Parathyroid adenoma (tissue), 2 donors: ENCODE measurements around the gene AK1.

Source experiments
- H2AFZ ChIP-seq: fragments of 300-600 bp; sonication (generic); one replicate; pipeline ENCODE4 v1.7.0; 2017; ENCODE audit warnings: antibody characterized with exemption, mild to moderate bottlenecking
- H3K27ac ChIP-seq: fragments of 300-600 bp; sonication (generic); one replicate; pipeline ENCODE4 v1.7.0; 2017
- H3K27me3 ChIP-seq: fragments of 300-600 bp; sonication (generic); one replicate; pipeline ENCODE4 v1.7.0; 2017; ENCODE audit warnings: low read length; ENCODE audit not compliant: control insufficient read depth, insufficient read depth
- H3K36me3 ChIP-seq: fragments of 300-600 bp; sonication (generic); one replicate; pipeline ENCODE4 v1.7.0; 2017; ENCODE audit warnings: low read length; ENCODE audit not compliant: control insufficient read depth, insufficient read depth
- H3K4me1 ChIP-seq: fragments of 300-600 bp; sonication (generic); one replicate; pipeline ENCODE4 v1.7.0; 2017; ENCODE audit warnings: control low read depth
- H3K4me2 ChIP-seq: fragments of 300-600 bp; sonication (generic); one replicate; pipeline ENCODE4 v1.7.0; 2017; ENCODE audit warnings: low read length
- H3K4me3 ChIP-seq: fragments of 300-600 bp; sonication (generic); one replicate; pipeline ENCODE4 v1.7.0; 2017; ENCODE audit warnings: low read depth, low read length
- H3K79me2 ChIP-seq: fragments of 300-600 bp; sonication (generic); one replicate; pipeline ENCODE4 v1.7.0; 2017; ENCODE audit warnings: control low read depth
- H3K9ac ChIP-seq: fragments of 300-600 bp; sonication (generic); one replicate; pipeline ENCODE4 v1.7.0; 2017; ENCODE audit warnings: mild to moderate bottlenecking
- H3K9me3 ChIP-seq: fragments of 300-600 bp; sonication (generic); one replicate; pipeline ENCODE4 v1.7.0; 2017; ENCODE audit warnings: low read length; ENCODE audit not compliant: control insufficient read depth
- CTCF ChIP-seq: fragments of 300-600 bp; sonication (generic); IDR thresholded peaks from one replicate; pipeline ENCODE4 v1.7.0; 2017; ENCODE audit warnings: antibody characterized with exemption, mild to moderate bottlenecking
- donor health status: primary hyperparathyroidism.

Gene AK1

GRCh38 chr9:127915325-127915752, 37.9 kb upstream of the AK1 start:
- TF ChIP-seq CTCF, result no peak
- Histone ChIP-seq H3K9ac (no peak overlapping the region), H3K79me2 (no peaks in the 10 kb centered on the region), H3K4me3 (no peak overlapping the region), H3K9me3 (no peaks in the 10 kb centered on the region), H3K27ac (no peak overlapping the region), H3K4me1 (peaks cover 8% of the 10 kb centered on the region), H3K27me3 (no peaks in the 10 kb centered on the region), H2AFZ (no peak overlapping the region), H3K36me3 (no peaks in the 10 kb centered on the region), H3K4me2 (no peak overlapping the region)

- H2AFZ ChIP-seq, result no peak overlapping the region
- no peak for TF ChIP-seq CTCF
- no peak overlapping the region for H3K4me3 ChIP-seq
- H3K36me3 ChIP-seq, result no peaks in the 10 kb centered on the region
- no peaks in the 10 kb centered on the region for H3K9me3 ChIP-seq
- no peak overlapping the region for H3K4me2 ChIP-seq
- peaks cover 4% of the 10 kb centered on the region for H3K4me1 ChIP-seq
- no peaks in the 10 kb centered on the region for H3K79me2 ChIP-seq
- H3K27me3 ChIP-seq, result no peaks in the 10 kb centered on the region
- no peak overlapping the region for H3K27ac ChIP-seq
- no peak overlapping the region for H3K9ac ChIP-seq
Measured at GRCh38 chr9:127913682-127914081, 36.2 kb upstream of the AK1 start.

GRCh38 chr9:127912882-127913281, 35.4 kb upstream of the AK1 start:
- no peak for TF ChIP-seq CTCF
- no peak overlapping the region for H2AFZ ChIP-seq
- H3K27ac ChIP-seq, result no peak overlapping the region
- H3K4me2 ChIP-seq, result no peak overlapping the region
- no peaks in the 10 kb centered on the region for H3K27me3 ChIP-seq
- H3K4me3 ChIP-seq, result no peak overlapping the region
- no peak overlapping the region for H3K9ac ChIP-seq
- H3K9me3 ChIP-seq, result no peaks in the 10 kb centered on the region
- no peaks in the 10 kb centered on the region for H3K4me1 ChIP-seq
- H3K36me3 ChIP-seq, result no peaks in the 10 kb centered on the region
- H3K79me2 ChIP-seq, result no peaks in the 10 kb centered on the region

GRCh38 chr9:127912296-127912695, 34.8 kb upstream of the AK1 start:
- no peak overlapping the region for H3K27ac ChIP-seq
- H3K36me3 ChIP-seq, result no peaks in the 10 kb centered on the region

More at GRCh38 chr9:127912296-127912695, 34.8 kb upstream of the AK1 start:
- Histone ChIP-seq H2AFZ (no peak overlapping the region), H3K4me2 (no peak overlapping the region), H3K79me2 (no peaks in the 10 kb centered on the region), H3K4me3 (no peak overlapping the region), H3K4me1 (no peaks in the 10 kb centered on the region), H3K9ac (no peak overlapping the region), H3K27me3 (no peaks in the 10 kb centered on the region), H3K9me3 (no peaks in the 10 kb centered on the region)
- TF ChIP-seq CTCF, result no peak
